GM15510 (cell line): ENCODE data around the gene TMEM50A.

Experiments used
- POLR2A ChIP-seq: IDR thresholded peaks from 3 replicates; pipeline ENCODE4 v1.6.1; 2011; ENCODE audit warnings: borderline replicate concordance; ENCODE audit not compliant: insufficient read length; ENCODE audit errors: extremely low read depth

TMEM50A gene

DNA sequence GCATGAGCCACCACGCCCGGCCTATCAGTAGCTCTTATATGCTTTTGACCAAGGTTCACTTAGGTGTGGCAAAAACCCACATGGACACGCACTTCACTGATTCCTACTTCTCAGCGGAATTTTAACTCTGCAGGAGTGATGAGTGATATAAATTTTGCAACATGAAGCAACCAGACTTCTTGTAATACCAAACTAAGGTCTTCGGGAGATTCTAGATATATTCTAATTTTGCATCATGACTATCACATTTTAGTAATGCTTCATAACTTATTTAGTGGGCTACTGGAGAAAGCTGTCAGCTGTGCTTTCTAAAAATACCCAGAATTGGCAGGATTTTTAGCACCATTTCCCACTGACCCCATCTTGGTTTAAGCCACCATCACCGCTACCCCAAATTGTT lies 54.7 kb downstream of the TMEM50A start:
- TF ChIP-seq POLR2A = no peak
